Loucy (cell line): ENCODE data around the gene STMND1.
"Not testable (repeated sequence)": the region's sequence is repeated elsewhere in the genome, so short reads cannot be mapped to it uniquely, and the experiment has no call there.

ENCODE experiments used
- EZH2phosphoT487 ChIP-seq: fragments of 200-600 bp; IDR thresholded peaks from 2 replicates; pipeline ENCODE4 v1.6.1; 2018; ENCODE audit warnings: antibody characterized with exemption, mild to moderate bottlenecking, moderate library complexity, borderline replicate concordance
- TF ChIP-seq, protein P1 (sequence below): fragments of 200-600 bp; sonication (generic); conservative IDR thresholded peaks from 2 replicates; pipeline ENCODE4 v1.5.1; 2014; ENCODE audit warnings: mild to moderate bottlenecking, antibody characterized with exemption, low read length

DNA sequence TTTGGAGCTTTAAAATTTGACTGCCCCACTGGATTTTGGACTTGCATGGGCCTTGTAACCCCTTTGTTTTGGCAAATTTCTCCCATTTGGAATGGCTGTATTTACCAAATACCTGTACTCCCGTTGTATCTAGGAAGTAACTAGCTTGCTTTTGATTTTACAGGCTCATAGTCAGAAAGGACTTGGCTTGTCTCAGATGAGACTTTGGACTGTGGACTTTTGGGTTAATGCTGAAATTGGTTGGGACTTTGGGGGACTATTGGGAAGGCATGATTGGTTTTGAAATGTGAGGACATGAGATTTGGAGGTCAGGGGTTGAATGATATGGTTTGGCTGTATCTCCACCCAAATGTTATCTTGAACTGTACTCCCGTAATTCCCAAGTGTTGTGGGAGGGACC, 31.4 kb upstream of the STMND1 start:
- TF ChIP-seq, protein P1, sequence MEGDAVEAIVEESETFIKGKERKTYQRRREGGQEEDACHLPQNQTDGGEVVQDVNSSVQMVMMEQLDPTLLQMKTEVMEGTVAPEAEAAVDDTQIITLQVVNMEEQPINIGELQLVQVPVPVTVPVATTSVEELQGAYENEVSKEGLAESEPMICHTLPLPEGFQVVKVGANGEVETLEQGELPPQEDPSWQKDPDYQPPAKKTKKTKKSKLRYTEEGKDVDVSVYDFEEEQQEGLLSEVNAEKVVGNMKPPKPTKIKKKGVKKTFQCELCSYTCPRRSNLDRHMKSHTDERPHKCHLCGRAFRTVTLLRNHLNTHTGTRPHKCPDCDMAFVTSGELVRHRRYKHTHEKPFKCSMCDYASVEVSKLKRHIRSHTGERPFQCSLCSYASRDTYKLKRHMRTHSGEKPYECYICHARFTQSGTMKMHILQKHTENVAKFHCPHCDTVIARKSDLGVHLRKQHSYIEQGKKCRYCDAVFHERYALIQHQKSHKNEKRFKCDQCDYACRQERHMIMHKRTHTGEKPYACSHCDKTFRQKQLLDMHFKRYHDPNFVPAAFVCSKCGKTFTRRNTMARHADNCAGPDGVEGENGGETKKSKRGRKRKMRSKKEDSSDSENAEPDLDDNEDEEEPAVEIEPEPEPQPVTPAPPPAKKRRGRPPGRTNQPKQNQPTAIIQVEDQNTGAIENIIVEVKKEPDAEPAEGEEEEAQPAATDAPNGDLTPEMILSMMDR: not testable (repeated sequence)
- TF ChIP-seq EZH2phosphoT487: not testable (repeated sequence)
